IPS-NIHi7 (cell line): Measurements from ENCODE around the gene GOLGA8S.
"Not testable (repeated sequence)": the region's sequence is repeated elsewhere in the genome, so short reads cannot be mapped to it uniquely, and the experiment has no call there.

Source experiments
- DNase-seq: peaks from one replicate; pipeline ENCODE4 v3.0.0; 2012; ENCODE audit warnings: mixed read lengths; ENCODE audit errors: extremely low spot score

GOLGA8S gene, protein sequence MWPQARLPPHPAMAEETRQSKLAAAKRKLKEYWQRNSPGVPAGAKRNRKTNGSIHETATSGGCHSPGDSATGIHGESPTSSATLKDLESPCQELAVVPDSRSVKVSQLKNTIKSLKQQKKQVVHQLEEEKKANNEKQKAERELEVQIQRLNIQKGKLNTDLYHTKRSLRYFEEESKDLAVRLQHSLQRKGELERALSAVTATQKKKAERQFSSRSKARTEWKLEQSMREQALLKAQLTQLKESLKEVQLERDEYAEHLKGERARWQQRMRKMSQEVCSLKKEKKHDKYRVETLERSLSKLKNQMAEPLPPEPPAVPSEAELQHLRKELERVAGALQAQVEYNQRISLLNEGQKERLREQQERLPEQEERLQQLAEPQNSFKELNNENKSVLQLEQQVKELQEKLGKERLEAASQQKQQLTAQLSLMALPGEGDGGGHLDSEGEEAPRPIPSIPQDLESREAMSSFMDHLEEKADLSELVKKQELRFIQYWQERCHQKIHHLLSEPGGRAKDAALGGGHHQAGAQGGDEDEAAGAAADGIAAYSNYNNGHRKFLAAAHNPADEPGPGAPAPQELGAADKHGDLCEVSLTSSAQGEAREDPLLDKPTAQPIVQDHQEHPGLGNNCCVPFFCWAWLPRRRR

DNA sequence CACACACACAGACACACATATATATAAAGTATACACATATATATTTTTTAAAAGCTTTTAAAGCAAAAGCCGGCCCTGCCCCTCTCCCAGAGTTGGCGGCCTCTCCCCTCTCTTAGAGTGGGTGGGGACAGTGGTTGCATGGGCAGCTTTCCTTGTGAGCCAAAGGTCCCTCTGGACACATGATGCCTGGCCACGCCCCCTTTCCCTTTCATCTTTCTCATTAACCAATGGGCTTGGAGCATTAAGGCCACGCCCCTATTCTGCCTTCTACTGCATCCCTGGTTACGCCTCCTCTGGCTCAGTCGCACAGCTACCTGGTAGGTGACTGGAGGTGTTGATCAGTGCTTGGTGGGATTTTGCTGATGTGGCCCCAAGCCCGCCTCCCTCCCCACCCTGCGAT lies at the start of gene GOLGA8S:
TSS of gene GOLGA8S (plus strand) at position 301 of the 400 bp plus-strand sequence. CDS start at position 363, 62 bp downstream.
- not testable (repeated sequence) for DNase-seq

DNA sequence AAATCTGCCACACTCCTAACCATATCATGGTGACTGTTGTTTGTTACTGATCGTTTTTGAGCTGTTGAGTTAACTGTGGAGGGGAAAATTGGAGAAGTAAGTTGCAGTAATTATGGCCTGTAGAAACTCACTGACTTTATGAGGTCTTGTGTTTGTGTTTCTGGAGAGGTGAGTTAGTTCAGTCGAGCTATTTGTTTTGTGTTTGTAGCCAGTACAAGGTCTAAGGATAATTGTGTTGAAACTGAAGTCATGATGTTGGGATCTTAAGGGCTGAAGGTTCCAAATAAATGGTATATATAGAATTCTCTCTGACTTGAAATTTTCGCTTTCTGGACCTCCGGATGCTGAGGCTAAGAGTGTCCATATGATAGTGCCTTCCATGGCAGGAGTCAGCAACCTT lies 49.7 kb upstream of the GOLGA8S start:
- DNase-seq = not testable (repeated sequence)

DNA sequence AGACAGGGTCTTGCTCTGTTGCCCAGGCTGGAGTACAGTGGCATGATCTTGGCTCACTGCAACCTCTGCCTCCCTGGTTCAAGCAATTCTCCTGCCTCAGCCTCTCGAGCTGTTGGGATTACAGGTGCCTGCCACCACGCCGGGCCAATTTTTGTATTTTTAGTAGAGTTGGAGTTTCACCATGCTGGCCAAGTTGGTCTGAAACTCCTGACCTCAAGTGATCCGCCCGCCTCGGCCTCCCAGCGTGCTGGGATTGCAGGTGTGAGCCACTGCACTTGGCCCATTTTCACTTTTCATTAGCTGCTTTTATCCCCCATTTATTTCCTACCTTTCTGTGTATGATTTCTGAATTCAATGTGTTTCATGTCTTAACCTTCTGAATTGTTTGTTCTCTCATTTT lies 48.6 kb upstream of the GOLGA8S start:
- not testable (repeated sequence) for DNase-seq

DNA sequence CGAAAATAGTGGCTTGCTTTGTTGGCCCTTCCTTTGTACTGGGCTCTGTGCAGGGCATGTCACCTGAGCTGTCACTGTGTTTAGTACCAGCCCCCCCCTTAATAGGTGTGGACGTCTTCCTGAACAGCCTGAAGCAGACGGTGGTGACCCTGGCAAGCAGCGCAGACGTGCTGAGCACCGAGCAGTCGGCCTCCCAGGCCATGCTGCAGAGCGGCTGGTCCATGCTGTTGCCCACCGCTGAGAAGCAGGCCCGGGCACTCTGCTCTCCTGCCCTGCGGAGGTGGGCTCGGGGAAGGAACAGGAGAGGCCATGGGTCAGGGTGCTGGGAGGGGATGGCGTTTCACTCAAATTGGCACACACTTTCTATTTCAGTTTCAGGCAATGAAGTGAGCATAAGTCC lies 43.3 kb upstream of the GOLGA8S start:
- DNase-seq = not testable (repeated sequence)

DNA sequence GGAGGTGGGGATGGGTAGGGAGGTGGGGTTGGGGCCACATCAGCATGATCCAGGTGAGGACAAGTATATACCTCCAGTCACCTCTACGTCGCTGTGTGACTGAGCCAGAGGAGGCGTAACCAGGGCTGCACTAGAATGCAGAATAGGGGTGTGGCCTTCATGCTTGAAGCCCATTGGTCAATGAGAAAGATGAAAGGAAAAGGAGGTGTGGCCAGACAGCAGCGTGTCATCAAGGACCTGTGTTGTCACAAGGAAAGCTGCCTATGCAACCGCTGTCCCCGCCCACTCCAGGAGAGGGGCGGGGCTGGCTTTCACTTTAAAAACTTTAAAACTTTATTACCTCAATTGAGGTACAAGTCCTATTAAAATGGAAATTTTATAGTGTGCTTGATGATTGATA lies 20.5 kb upstream of the GOLGA8S start, which contains the start of gene GOLGA6L26:
TSS of gene GOLGA6L26 (minus strand) at position 101 of the 400 bp plus-strand sequence. CDS start at position 40, 61 bp downstream.
- DNase-seq = not testable (repeated sequence)

DNA sequence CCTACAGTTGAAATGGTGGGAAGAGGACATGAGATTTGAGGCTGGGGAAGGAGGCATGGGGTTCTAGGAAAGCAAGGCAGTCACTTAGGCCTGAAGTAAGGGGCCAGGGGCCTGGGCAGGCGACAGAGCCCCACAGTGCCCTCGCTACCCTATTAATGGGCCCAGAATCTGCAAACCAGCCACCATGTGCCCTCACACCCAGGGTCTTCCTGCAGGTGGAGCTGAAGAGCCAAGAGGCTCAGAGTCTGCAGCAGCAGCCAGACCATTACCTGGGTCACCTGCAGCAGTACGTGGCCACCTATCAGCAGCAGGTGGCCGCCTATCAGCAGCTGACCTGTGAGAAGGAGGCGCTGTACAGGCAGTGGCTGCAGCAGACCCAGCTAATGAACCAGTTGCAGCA lies 8.1 kb downstream of the GOLGA8S start:
- not testable (repeated sequence) for DNase-seq

DNA sequence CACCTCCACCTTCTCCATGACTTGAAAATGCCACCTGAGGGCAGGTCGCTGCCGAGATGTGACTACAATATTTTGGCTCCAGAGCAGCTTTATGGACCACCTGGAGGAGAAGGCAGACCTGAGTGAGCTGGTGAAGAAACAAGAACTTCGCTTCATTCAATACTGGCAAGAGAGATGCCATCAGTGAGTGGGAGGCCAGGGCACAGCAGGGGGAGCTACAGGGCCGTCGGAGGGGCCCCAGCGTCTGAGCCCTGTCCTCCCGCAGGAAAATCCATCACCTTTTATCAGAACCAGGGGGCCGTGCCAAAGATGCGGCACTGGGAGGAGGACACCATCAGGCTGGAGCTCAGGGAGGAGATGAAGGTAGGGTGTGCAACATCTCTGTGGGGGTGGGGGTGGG lies 9.7 kb downstream of the GOLGA8S start:
- DNase-seq = not testable (repeated sequence)

DNA sequence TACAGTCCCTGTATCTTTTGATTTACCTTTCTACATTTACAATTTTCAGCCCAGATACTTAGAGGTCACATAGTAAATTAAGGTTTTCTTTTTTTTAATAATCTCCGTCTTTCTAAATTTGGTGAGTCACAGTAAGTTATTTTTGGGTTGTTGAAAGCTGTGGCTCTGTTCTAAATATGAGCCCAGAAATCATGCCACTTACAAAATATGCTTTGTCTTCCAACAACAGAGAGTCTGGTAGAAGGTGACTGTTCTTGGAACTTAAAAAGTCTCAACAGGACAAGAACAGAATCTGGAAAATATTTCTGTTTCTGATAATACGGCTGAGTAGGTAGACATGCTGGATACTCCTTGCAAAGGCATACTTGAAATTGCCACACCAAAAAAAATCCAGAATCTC lies 16.0 kb downstream of the GOLGA8S start:
- DNase-seq = no peak

DNA sequence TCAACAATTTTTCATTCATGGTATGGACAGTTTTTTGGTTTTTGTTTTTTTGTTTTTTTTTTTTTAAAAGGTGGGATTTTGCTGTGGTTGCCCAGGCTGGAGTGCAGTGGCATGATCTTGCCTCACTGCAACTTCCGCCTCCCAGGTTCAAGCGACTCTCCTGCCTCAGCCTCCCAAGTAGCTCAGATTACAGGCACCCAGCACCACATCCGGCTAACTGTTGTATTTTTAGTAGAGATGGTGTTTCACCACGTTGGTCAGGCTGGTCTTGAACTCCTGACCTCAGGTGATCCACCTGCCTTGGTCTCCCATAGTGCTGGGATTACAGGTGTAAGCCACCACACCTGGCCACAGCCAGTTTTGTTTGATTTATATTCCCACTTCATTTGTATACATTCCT lies 16.6 kb downstream of the GOLGA8S start:
- not testable (repeated sequence) for DNase-seq

DNA sequence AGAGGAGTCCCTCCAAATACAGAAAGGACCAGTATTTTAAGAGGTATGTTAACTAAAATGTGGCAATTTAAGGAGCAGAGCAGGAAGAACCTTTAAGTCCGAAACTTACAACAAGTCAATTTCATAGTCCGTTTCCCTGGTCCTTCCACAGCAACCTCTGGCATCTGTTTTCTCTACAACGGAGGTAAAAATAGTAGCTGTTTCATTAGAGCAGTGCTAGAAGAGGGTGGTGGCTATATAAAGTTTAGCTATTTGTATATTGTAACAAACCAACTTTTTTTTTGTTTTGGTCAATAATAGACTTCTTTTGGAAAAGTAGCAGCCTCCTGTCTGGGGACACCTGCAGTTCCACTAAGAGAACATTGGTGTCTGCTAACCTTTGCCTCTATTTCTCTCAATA lies 17.3 kb downstream of the GOLGA8S start:
- DNase-seq = not testable (repeated sequence)

DNA sequence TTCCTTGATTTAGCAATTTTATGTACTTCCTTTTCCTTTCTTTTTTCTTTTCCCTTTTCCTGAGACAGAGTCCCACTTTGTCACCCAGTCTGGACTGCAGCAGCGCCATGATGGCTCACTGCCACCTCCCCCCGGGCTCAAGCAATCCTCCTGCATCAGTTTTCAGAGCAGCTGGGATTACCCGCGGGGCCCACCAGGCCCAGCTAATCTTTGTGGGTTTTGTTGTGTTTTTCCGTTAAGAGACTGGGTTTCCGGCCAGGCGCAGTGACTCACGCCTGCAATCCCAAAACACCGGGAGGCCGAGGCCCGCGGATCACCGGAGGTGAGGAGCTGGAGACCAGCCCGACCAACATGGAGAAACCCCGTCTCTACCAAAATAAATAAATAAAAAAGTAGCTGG lies 17.7 kb downstream of the GOLGA8S start:
- DNase-seq = no peak

DNA sequence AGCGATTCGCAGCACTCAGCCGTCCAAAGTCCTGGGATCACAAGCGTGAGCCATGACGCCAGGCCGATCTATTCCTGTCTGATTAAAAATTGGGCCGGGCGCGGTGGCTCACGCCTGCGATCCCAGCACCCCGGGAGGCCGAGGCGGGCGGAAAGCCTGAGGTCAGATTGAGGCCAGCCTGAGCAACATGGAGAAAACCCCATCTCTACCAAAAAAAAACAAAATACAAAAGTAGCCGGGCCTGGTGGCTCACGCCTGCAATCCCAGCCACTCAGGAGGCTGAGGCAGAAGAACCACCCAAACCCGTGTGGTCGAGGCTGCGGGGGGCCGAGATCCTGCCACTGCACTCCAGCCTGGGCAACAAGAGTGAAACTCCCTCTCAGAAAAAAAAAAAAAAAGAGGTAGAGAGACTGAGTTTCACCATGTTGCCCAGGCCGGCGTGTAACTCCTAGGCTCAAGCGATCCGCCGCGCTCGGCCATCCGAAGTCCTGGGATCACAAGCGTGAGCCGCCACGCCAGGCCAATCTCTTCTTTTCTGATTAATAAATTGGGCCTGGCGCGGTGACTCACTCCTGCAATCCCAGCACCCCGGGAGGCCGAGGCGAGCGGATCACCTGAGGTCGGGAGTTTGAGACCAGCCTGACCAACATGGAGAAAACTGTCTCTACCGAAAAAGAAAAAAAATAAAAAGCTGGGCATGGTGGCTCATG lies 18.5 kb downstream of the GOLGA8S start:
- not testable (repeated sequence) for DNase-seq

DNA sequence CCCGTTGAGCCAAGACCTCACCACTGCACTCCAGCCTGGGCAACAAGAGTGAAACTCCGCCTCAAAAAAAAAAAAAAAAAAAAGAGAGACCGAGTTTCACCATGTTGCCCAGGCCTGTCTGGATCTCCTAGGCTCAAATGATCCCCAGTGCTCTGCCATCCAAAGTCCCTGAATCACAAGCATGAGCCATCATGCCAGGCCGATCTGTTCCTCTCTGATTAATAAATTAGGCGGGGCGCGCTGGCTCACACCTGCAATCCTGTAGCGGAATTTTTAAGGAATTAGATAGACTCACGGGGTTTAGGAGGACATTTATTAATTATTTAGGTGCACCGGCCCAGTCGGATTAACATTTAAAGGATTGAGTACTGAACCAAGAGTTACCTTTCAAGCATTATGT lies 19.7 kb downstream of the GOLGA8S start:
- not testable (repeated sequence) for DNase-seq

DNA sequence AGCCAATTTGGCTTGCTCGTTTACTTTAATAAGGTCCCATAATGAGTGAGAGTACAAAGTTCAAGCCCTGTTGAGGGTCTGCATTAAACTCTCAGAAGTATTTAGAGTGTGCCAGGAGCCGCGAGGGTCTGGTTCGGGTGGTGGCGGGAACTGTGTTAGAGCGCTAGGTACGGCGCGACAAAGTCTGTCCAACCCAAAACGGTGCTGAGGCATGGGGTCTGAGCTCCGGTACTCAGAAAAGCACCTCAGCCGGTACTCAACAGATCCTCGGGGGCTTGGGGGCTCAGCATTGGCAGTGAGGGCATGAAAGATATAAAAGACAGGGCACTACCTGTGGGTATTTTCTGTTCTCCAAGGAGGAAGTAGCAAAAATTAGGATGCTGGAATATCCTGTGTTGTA lies 24.4 kb downstream of the GOLGA8S start:
- not testable (repeated sequence) for DNase-seq

DNA sequence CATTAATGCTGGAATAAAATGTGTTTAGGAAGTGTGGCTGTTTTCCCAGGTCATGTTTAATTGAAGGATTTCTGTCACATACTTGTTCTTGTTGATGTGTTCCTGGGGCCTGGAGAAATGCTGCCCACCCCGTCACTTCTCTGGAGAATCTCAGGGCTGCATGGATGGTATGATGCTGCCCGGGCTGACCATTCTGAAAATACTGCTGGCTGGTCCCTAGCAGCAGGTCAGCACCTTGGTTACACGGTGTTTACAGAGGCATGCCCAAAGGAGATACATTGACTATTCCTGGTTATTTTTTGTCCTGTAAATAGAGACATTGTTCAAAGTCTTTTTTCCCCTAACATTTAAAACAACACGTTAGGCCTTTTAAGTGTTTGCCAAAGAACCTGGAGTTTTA lies 26.2 kb downstream of the GOLGA8S start:
- DNase-seq = not testable (repeated sequence)

DNA sequence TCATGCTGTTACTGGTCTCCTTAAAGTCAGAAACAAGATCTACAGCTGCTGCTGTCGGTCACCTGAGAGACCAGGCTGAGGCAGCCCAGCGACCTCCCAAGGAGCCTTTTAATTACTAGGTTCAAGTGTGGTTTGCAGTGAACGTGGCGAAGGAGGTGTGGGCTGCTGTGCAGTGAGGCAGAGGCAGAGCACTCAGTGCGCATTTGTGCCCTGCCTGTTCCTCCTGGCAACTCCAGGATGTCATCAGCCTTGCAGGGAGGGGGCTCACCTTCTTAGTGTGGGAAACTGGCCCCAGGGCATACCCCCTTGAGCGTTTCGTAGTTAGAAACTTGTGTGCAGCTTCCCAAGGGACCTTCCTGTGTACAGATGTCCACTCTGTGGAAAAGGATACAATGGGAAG lies 26.6 kb downstream of the GOLGA8S start:
- DNase-seq = not testable (repeated sequence)

DNA sequence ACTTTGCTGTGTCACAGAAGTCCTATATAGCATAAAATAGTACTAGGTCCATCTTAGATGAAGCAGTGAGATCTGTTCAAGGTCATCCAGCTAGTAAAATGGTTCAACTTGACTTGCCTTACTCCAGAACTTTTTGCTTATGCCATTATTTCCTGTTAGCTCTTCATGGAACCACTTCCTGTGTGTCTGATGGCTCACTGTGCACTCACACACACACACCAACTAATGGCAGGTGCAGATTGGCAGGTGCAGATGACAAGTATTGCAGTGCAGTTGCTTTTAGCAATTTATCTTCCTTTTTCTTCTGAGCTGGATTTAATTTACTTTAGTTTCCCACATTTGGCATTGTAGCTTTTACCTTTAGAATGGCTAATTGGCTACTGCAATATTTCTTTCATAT lies 29.8 kb downstream of the GOLGA8S start:
- DNase-seq = no peak

DNA sequence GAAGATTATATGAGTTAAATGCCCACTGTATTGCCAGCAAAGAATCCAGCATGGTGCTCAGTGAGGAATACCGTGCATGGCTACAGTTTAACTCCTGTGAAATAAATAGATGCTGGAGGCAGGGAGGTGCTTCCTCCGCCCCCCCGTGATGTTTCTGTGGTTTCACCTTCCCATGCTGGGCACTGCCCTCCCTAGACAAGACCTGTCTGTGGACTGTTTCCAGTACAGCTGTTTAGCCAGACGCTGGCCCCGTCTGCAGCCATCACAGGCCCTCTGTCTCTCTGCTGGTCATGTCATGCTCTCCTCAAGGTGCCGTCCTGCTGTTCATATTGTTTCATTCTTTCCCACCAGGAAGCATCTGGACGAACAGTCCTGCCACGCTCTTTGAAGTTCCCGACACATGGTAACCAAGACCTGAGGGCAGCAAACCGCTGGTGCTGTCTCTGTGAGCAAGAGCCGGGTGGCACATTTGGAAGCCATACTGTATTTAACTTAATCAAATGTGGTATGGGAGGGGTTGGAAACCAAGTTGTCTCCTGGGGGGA lies 31.4 kb downstream of the GOLGA8S start:
- no peak for DNase-seq

DNA sequence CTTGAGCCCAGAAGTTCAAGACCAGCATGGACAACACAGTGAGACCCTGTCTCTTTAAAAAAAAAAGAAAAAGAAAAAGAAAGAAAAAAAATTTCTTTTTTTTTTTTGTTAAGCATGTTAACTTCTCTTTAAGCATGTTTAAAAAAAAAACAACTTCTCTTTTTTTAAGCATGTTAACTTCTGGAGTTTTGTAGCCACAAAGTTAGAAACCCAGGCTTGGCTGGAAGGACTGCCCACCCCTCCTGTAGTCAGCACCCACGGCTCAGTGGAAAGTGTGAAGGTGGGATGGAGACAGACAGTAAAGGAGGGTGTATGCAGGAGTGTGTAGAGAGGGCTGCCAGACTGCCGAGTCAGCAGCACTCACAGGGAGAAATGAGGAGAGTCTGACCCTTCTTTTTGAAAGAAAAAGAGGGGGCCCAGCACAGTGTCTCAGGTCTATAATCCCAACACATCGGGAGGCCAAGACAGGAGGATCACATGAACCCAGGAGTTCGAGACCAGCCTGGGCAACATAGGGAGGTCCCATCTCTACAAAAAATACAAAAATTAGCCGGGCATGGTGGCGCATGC lies 33.2 kb downstream of the GOLGA8S start:
- no peak for DNase-seq

DNA sequence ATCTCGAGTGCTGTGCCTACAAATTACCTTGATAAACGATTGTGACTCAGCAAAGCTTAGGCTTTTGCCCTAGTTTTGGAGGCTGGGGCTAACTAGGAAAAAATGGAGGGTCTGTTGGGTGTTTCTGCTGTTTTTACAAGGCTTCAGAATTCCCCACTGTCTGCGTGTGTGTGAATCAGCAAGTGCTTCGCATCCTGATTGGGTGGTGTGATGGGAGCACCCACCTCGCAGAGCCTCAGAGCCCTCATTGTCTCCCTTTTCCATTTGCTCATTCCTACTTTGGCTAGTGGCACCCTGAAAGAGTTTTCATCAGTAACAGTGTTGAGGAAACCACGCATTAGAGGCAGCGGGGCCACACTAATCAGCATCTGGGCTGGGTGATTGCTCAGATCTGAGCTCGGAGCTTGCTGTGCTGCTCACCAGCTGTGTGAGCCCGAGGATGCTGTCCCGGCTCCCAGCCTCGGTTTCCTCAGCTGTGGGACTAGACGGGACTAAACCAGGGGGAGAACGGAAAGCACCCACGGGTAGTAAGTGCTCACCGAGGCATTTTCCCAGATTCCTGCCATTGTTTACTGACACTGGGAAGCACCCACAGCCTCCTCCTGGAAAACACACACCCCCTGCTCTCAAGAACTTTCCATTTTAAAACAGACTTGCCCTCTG lies 40.6 kb downstream of the GOLGA8S start:
- DNase-seq = no peak

DNA sequence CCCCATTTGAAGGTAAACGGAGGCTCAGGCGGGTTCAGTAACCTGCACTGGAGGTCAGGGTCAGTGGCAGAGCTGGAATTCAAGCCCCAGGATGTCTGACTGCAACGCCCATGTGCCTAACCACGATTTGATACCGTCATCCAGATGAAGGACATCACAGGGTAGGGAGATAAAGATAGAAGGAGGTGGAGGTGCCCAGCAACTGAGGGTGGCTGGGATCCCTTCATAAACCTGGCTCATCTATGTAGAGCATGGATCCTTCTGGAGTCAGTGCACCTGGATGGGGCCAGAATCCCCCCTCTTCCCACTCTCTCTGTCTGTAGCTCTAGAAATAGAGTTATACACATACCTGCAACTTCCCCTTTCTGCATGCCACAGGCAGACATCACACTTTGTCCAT lies 41.3 kb downstream of the GOLGA8S start:
- DNase-seq = no peak
